A673 (cell line): ENCODE data around the gene SF3A2.

Experiments used
- EZH2 ChIP-seq: fragments of 200-600 bp; sonication (generic); IDR thresholded peaks from 2 replicates; pipeline ENCODE4 v1.6.1; 2017; ENCODE audit warnings: borderline replicate concordance, low read depth, mild to moderate bottlenecking, mixed read lengths, antibody characterized with exemption, low read length; ENCODE audit not compliant: poor library complexity, severe bottlenecking
- TF ChIP-seq, protein P1 (sequence below): fragments of 300-800, 200-600 bp; sonication (generic); conservative IDR thresholded peaks from 2 replicates; pipeline ENCODE4 v1.5.1; 2017; ENCODE audit warnings: low read depth, mild to moderate bottlenecking, antibody characterized with exemption, low read length, moderate library complexity, mixed read lengths

DNA sequence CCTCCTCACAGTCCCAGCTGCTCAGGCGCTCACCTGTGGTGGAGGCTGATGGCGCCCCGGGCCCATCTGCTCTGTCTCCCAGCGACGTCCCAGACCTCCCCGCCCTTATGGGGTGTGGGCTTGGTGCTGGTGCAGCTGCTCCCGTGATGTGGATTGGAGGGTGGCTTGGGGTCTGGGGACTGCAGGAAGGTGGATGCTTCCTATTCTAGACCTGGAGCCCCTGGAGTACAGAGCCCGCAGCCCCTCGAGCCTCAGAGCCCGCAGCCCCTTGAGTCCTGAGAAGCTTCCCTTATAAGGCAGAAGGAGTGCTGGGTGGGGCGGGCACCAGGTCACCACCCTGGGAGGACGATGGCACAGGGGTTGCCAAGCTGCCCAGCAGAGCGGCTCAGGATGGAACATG, 41.3 kb upstream of the SF3A2 start:
- TF ChIP-seq, protein P1, sequence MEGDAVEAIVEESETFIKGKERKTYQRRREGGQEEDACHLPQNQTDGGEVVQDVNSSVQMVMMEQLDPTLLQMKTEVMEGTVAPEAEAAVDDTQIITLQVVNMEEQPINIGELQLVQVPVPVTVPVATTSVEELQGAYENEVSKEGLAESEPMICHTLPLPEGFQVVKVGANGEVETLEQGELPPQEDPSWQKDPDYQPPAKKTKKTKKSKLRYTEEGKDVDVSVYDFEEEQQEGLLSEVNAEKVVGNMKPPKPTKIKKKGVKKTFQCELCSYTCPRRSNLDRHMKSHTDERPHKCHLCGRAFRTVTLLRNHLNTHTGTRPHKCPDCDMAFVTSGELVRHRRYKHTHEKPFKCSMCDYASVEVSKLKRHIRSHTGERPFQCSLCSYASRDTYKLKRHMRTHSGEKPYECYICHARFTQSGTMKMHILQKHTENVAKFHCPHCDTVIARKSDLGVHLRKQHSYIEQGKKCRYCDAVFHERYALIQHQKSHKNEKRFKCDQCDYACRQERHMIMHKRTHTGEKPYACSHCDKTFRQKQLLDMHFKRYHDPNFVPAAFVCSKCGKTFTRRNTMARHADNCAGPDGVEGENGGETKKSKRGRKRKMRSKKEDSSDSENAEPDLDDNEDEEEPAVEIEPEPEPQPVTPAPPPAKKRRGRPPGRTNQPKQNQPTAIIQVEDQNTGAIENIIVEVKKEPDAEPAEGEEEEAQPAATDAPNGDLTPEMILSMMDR = no peak
- TF ChIP-seq EZH2 = no peak
